Measurements from ENCODE around the gene AK5.
"Not testable (repeated sequence)": the region's sequence is repeated elsewhere in the genome, so short reads cannot be mapped to it uniquely, and the experiment has no call there.

Gene AK5

GRCh38 chr1:77308889-77309621, 27.2 kb downstream of the AK5 start:
- ATAC-seq (ENCODE audit: low read depth), result no peak
- no peak for TF ChIP-seq CTCF (IDR thresholded peaks at IDR 0.05; ENCODE audit: poor library complexity, severe bottlenecking)
- H3K9me3 ChIP-seq (ENCODE audit: severe bottlenecking), result no peaks in the 10 kb centered on the region
- H3K4me3 ChIP-seq (ENCODE audit: severe bottlenecking), result no peak overlapping the region
- no peaks in the 10 kb centered on the region for H3K4me1 ChIP-seq (ENCODE audit: insufficient read depth, poor library complexity, severe bottlenecking)
- H3K36me3 ChIP-seq (ENCODE audit: low read depth), result no peaks in the 10 kb centered on the region
- H3K27ac ChIP-seq (ENCODE audit: poor library complexity, severe bottlenecking), result no peak overlapping the region
- DNase-seq (ENCODE audit: low spot score), result no peak
- no peaks in the 10 kb centered on the region for H3K27me3 ChIP-seq (ENCODE audit: insufficient read depth, poor library complexity, severe bottlenecking)

- H3K4me3 ChIP-seq (ENCODE audit: severe bottlenecking), result no peak overlapping the region
- DNase-seq (ENCODE audit: low spot score) (no peak), ATAC-seq (ENCODE audit: low read depth) (no peak)
- no peaks in the 10 kb centered on the region for H3K4me1 ChIP-seq (ENCODE audit: insufficient read depth, poor library complexity, severe bottlenecking)
- no peak for TF ChIP-seq CTCF (IDR thresholded peaks at IDR 0.05; ENCODE audit: poor library complexity, severe bottlenecking)
- no peaks in the 10 kb centered on the region for H3K36me3 ChIP-seq (ENCODE audit: low read depth)
- H3K27me3 ChIP-seq (ENCODE audit: insufficient read depth, poor library complexity, severe bottlenecking), result no peaks in the 10 kb centered on the region
- no peak overlapping the region for H3K27ac ChIP-seq (ENCODE audit: poor library complexity, severe bottlenecking)
- no peaks in the 10 kb centered on the region for H3K9me3 ChIP-seq (ENCODE audit: severe bottlenecking)
Measured at GRCh38 chr1:77310924-77311323, 29.1 kb downstream of the AK5 start.

GRCh38 chr1:77312364-77312763, 30.5 kb downstream of the AK5 start:
- ATAC-seq (ENCODE audit: low read depth); H3K27ac ChIP-seq (ENCODE audit: poor library complexity, severe bottlenecking); DNase-seq (ENCODE audit: low spot score); H3K4me3 ChIP-seq (ENCODE audit: severe bottlenecking); H3K27me3 ChIP-seq (ENCODE audit: insufficient read depth, poor library complexity, severe bottlenecking); H3K4me1 ChIP-seq (ENCODE audit: insufficient read depth, poor library complexity, severe bottlenecking); H3K36me3 ChIP-seq (ENCODE audit: low read depth); H3K9me3 ChIP-seq (ENCODE audit: severe bottlenecking): not testable (repeated sequence)

GRCh38 chr1:77313491-77313890, 31.7 kb downstream of the AK5 start:
- no peaks in the 10 kb centered on the region for H3K4me1 ChIP-seq (ENCODE audit: insufficient read depth, poor library complexity, severe bottlenecking)
- peak; percentile 15 for TF ChIP-seq CTCF (IDR thresholded peaks at IDR 0.05; ENCODE audit: poor library complexity, severe bottlenecking)
- DNase-seq (ENCODE audit: low spot score) (no peak), ATAC-seq (ENCODE audit: low read depth) (peak; percentile 62; the same call in 2 of the 3 replicates)
- no peak overlapping the region for H3K27ac ChIP-seq (ENCODE audit: poor library complexity, severe bottlenecking)
- no peaks in the 10 kb centered on the region for H3K27me3 ChIP-seq (ENCODE audit: insufficient read depth, poor library complexity, severe bottlenecking)
- H3K36me3 ChIP-seq (ENCODE audit: low read depth), result no peaks in the 10 kb centered on the region
- no peak overlapping the region for H3K4me3 ChIP-seq (ENCODE audit: severe bottlenecking)
- H3K9me3 ChIP-seq (ENCODE audit: severe bottlenecking), result no peaks in the 10 kb centered on the region

- no peaks in the 10 kb centered on the region for H3K9me3 ChIP-seq (ENCODE audit: severe bottlenecking)
- no peak for TF ChIP-seq CTCF (IDR thresholded peaks at IDR 0.05; ENCODE audit: poor library complexity, severe bottlenecking)
- H3K36me3 ChIP-seq (ENCODE audit: low read depth), result no peaks in the 10 kb centered on the region
- no peaks in the 10 kb centered on the region for H3K4me1 ChIP-seq (ENCODE audit: insufficient read depth, poor library complexity, severe bottlenecking)
- H3K27ac ChIP-seq (ENCODE audit: poor library complexity, severe bottlenecking), result no peak overlapping the region
- no peak overlapping the region for H3K4me3 ChIP-seq (ENCODE audit: severe bottlenecking)
- no peak; the same call in 2 of the 3 replicates for ATAC-seq (ENCODE audit: low read depth)
- DNase-seq (ENCODE audit: low spot score), result no peak
- H3K27me3 ChIP-seq (ENCODE audit: insufficient read depth, poor library complexity, severe bottlenecking), result no peaks in the 10 kb centered on the region
Measured at GRCh38 chr1:77316006-77316405, 34.2 kb downstream of the AK5 start.

Data from RWPE2 (cell line).